Medulla oblongata (tissue), 1 donor: Measurements from ENCODE around the gene MPDZ.
"Not testable (repeated sequence)": the region's sequence is repeated elsewhere in the genome, so short reads cannot be mapped to it uniquely, and the experiment has no call there.

ENCODE experiments used
- DNase-seq: peaks from one replicate; pipeline ENCODE4 v3.0.0-alpha.2; 2015; ENCODE audit errors: extremely low spot score

MPDZ gene

GRCh38 chr9:13264788-13265187, 14.7 kb downstream of the MPDZ start:
- DNase-seq = no peak

- DNase-seq = no peak
These were observed 16.0 kb downstream of the MPDZ start for GRCh38 chr9:13263511-13263910.

GRCh38 chr9:13252852-13253251, 26.6 kb downstream of the MPDZ start:
- DNase-seq = no peak

DNA sequence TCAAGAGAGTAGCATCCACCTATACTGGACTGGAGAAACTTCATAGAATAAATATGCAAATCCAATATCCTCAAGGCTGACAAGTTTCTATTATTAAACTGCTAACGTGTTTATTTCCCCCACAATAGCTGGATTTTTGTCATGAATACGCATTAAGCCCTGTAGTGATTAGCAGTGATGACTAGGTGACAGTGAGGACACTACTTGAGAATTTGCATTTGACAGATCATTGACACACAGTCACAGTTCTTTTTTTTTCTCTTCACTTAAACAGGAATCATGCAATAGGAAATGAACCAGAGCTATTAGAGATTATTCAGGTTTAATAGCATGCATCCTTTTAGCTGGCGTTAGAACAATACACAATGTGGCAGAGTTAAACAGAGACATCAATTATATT, 35.3 kb downstream of the MPDZ start:
- DNase-seq = no peak

DNA sequence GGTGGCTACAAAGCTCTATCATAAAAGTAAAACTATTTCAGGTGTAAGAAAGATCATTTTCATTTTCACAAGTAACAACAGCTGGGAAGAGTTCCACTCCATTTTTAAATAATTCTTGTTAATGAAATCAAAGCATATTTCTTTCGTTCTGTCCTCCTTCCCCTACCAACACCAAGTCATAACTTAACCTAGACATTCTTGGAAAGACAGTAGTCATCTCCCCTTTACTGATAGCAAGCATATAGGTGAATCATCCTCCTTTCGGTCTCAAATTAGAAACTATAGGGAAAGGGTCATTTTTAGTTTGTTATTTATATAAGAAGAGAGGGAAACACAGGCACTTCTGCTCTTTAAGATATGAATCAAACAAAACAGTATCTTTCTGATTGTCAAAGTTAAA, 38.2 kb downstream of the MPDZ start:
- no peak for DNase-seq

DNA sequence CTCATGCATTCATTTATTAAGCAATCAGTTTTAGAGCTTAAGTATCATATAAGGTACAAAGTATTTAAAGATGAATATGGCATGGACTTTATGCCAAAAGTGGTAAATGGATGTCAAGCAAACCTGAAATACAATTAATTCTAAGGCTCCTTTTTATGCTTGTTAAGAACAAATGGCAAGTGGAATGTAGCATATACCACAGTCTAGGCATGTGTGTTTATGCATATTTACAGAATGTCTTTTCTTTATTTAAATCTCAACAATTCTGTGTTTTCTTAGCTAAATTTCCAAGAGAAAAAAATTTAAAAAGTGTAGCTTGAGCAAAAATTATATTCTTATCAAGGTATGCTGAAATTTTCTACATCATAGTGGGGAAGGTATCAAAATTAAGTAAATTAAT, 39.8 kb downstream of the MPDZ start:
- no peak for DNase-seq

DNA sequence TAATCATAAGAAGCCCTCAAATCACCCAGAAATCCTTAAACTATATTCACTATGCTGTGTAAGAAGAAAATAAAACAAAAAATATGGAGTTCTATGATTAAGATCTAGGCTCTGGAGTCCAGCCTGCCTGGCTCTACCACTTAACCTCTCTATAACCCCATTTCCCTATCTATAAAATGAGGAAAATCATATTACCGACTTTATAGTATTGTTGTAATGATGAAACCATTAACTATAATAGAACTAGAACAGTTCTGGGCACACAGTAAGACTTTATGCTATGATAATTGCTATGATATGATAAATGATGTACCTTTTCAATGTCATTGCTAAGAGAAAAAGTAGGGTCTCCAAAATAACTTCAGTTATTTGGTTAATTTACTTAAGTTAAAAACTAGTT, 40.3 kb downstream of the MPDZ start:
- DNase-seq = no peak

DNA sequence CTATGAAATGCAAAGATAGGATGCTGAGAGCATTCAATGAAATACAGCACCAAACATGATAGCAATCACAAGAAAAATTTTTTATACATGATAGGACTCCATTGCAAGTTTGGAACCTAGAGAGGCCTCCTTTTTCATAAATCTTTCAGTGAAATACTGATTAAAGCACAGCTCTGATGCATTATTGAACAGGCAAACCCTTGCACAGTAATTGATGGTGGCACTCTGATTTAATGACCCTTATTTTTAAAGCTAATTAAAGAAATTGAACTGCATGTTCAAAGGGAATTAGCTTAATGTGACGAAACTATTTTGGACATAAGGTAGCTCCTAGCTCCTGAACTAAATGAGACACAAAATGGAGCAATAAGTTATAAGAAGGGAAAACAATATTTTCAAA, 44.6 kb downstream of the MPDZ start:
- DNase-seq = no peak

DNA sequence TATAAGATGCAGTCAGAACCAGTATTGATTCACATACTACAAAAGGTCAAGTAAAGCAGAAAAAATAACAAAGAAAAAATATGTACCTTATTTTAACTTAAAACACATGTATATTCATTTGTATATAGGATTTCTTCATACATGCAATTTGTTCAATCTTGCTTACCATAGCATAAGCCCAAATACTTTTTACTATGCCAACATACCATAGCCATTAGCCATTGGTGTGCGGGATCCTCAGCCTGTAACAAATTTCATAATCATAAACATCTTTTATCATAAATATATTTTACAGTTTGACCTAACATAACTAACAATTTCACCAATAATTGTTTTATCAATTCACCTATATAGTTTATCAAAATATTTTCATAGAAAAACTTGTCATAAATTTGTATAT, 51.1 kb downstream of the MPDZ start:
- DNase-seq = no peak

- no peak for DNase-seq
These were observed 55.1 kb downstream of the MPDZ start for GRCh38 chr9:13224366-13224765.

- not testable (repeated sequence) for DNase-seq
These were observed 56.8 kb downstream of the MPDZ start for GRCh38 chr9:13222733-13223132.

- no peak for DNase-seq
These were observed 57.8 kb downstream of the MPDZ start for GRCh38 chr9:13221741-13222140.

GRCh38 chr9:13220837-13221236, 58.7 kb downstream of the MPDZ start:
- DNase-seq = no peak

DNA sequence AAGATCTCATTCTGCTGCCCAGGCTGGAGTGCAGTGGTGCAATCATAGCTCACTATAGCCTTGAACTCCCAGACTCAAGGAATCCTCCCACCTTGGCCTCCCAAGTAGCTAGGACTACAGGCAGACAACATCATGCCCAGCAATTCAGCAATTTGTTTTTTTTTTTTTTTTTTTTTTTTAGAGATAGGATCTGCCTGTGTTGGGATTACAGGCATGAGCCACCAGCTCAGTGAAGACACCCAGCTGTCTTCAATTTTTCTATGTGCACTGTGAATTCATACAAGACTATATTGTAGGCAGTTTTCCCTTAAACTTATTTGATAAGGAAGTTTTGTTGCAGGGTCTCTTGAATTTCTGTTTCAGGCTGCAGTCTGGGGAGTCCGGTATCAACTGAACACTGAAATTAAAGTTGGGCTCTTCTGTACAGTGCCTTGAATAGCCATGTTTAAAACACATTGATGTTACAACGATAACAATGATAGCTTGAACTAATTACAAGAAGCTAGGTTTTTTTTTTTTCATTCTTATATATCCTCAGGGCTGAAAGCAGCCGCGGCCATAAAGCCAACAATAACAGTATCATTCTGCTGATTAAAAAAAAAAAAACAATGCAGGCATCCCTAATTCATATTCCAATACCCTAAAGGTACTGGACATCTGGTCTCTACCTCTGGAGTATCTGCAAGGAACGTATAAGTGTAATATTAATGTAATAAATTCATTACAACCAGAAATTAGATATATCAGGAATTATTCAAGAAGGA, 63.5 kb downstream of the MPDZ start:
- no peak for DNase-seq

- DNase-seq = no peak
These were observed 65.5 kb downstream of the MPDZ start for GRCh38 chr9:13213998-13214397.

DNA sequence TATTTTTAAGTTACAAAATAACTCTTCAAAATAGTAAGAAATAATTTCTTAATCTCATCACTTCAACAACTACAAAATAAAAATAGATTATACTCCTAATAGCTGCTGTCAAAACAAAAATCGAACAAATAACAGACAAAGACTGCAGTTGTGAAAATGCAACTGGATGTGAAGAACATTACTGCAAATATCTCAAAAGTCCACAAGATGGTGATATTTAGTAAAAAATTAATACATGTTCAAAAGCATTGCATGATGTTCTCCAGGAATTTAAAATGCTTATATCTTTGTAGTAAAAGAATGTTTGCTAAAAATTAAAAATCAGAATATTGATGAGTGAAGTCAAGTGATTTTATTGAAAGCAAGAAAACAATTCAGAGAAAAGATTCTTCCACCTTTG, 66.2 kb downstream of the MPDZ start:
- peak; percentile 29 for DNase-seq

- DNase-seq = no peak
These were observed 69.2 kb downstream of the MPDZ start for GRCh38 chr9:13210306-13210705.

GRCh38 chr9:13209498-13209897, 70.0 kb downstream of the MPDZ start:
- no peak for DNase-seq

DNA sequence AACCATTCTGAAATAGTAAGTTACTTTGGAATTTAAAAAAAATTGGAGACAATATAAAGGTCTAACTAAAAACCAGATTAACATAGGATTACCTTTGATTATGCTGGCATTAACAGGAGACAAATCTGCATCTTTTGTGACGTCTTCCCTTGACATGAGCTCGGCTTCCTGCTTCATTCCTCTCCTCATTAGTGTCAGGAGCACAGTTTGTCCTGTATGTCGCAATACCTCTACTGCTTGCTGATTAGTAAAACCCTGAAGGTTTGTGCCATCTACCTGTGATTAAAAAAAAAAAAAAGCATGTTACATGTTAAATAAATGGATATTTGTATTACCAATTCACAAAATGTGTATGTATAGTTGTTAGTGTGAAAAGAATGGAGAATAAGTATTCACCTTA, 73.7 kb downstream of the MPDZ start:
- DNase-seq = no peak

GRCh38 chr9:13190040-13190439, 89.5 kb downstream of the MPDZ start:
- DNase-seq = no peak

DNA sequence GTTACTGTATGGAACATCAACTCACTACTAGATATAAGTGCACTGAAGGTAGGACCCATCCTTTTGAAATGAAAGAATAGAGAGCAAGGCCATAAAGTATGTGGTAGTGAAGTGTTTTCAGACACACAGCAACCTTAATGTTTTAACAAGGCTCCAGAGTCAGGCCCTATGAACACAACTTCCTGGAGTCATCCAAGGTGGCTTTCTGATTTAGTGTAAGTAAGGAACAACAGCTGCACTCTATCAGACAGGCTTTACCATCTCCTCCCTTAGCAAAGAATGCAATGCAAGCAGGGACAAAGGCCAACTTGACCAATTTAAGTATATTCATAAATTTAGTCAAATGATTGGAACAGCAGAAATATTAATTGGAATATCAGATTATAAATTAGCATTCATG, 90.1 kb downstream of the MPDZ start:
- no peak for DNase-seq

GRCh38 chr9:13186774-13187173, 92.7 kb downstream of the MPDZ start:
- DNase-seq = no peak

- no peak for DNase-seq
These were observed 93.4 kb downstream of the MPDZ start for GRCh38 chr9:13186091-13186490.

- no peak for DNase-seq
These were observed 97.8 kb downstream of the MPDZ start for GRCh38 chr9:13181652-13182051.
